Heart right ventricle (tissue), 16 donors: ENCODE results near the gene MGST3. TPM values are rescaled to one million over a fixed set of nuclear protein-coding genes. Genes with fewer than 3 reads are reported as not detected.

Experiments
- ATAC-seq, 8 donors: fragments of 200-7000 bp; cut with Tn5 transposase; one replicate each; pipeline ENCODE4 v1.9.1; 2020; ENCODE audit warnings: mild to moderate bottlenecking in 8 of 8, moderate library complexity in 8 of 8, moderate number of reproducible peaks in 1 of 8
- DNase-seq, 2 donors: peaks; one replicate each; pipeline ENCODE4 v3.0.0-alpha.2; 2020
- H3K27ac ChIP-seq, 10 donors: fragments of 200-600 bp; sonication (generic) in 2 of 10; one replicate each; pipeline versions ENCODE4 v1.5.0 to v1.8.0; 2020 to 2022; ENCODE audit warnings: mild to moderate bottlenecking in 3 of 10
- H3K27me3 ChIP-seq, 7 donors: fragments of 200-600 bp; one replicate each; pipeline ENCODE4 v1.8.0; 2021 to 2022; ENCODE audit warnings: mild to moderate bottlenecking in 2 of 7
- H3K36me3 ChIP-seq, 9 donors: fragments of 200-600 bp; sonication (generic) in 1 of 9; one replicate each; pipeline versions ENCODE4 v1.5.0 to v1.8.0; 2020 to 2022; ENCODE audit warnings: mild to moderate bottlenecking in 2 of 9
- H3K4me1 ChIP-seq, 9 donors: fragments of 200-600 bp; sonication (generic) in 1 of 9; one replicate each; pipeline versions ENCODE4 v1.5.0 to v1.8.0; 2020 to 2022; ENCODE audit warnings: mild to moderate bottlenecking in 4 of 9
- H3K4me3 ChIP-seq, 10 donors: fragments of 200-600 bp; sonication (generic) in 2 of 10; one replicate each; pipeline versions ENCODE4 v1.5.0 to v1.8.0; 2020 to 2022; ENCODE audit warnings: mild to moderate bottlenecking in 7 of 10, moderate library complexity in 2 of 10
- H3K9me3 ChIP-seq, 11 donors: fragments of 200-600 bp in 10 of 11; sonication (generic) in 2 of 11; one replicate each; pipeline versions ENCODE4 v1.5.0 to v1.8.0; 2013 to 2022; ENCODE audit warnings: mild to moderate bottlenecking in 2 of 11, control low read depth in 1 of 11, moderate library complexity in 1 of 11
- WGBS, 2 donors: extraction: QIAGEN DNeasy Blood & Tissue Kit; methylation state at CpG; one replicate each; pipeline ENCODE4 v1.1.7; 2013; ENCODE audit warnings: inconsistent platforms in 1 of 2; 5-methylcytosine and 5-hydroxymethylcytosine counted together
- intact Hi-C, 10 donors: fragments of 100-400 bp; cut with DNase I; formaldehyde crosslinking; loops; one replicate each; pipeline versions ENCODE4 v1.11.1 to v1.14.2; 2022
- polyA plus RNA-seq, 2 donors: library from polyadenylated mRNA; stranded (reverse); fragments of 200-250 nt; gene quantifications; one replicate each; pipeline ENCODE4 v1.2.3, GENCODE V29; 2013
- total RNA-seq, 10 donors: library from RNA; stranded (reverse); fragmentation: NEBNext Ultra II Directional in 3 of 10; extraction: Animal tissue kit (Norgen Biotek cat#: 25700) in 3 of 10; gene quantifications; one replicate each; pipeline versions ENCODE4 v1.2.1 to v1.2.4, GENCODE V29; 2021 to 2023
- TF ChIP-seq, protein P1 (sequence below), 9 donors: fragments of 200-600 bp; sonication (generic) in 2 of 9; IDR thresholded peaks; one replicate each; pipeline versions ENCODE4 v1.5.0 to v1.8.0; 2021 to 2022; ENCODE audit warnings: antibody characterized with exemption in 9 of 9, mild to moderate bottlenecking in 5 of 9, moderate library complexity in 1 of 9
- donor health status: Arrhythmogenic right ventricular cardiomyopathy.
- donor health status: ischemic (EF 13 %, LVEDD 7.1; RV severe dilation, severe dysfunction).
- donor health status: healthy with polysubstance abuse.
- donor health status: DM: no; HTN: yes; CAD: no.
- donor health status: DM: no; HTN: no; CAD: no.
- donor health status: ischemic (EF 25% LVEDD 6.9; RV normal size, moderate dysfunction).
- donor health status: ischemic (EF 25% LVEDD 5.7; RV mildly dilated, moderate dysfunction).
- donor health status: healthy.
- donor health status: DM: yes; HTN: yes; CAD: no.
- donor health status: Ischemic cardiomyopathy.
- donor health status: ischemic (EF 35%, LVEDD 5.7; RV mildly dilated, moderate dysfunction).
- donor health status: nonischemic (EF 11% LVEDD 7.7; RV severe dilation, severe dysfunction).
- donor health status: DM: yes; HTN: yes; CAD: no.
- donor health status: PGD.
- donor health status: ischemic (EF 29% LVEDD 5.4; RV normal size, mild dysfunction).
- donor health status: nonischemic (EF 23%, LVEDD 6.1; RV moderate dilation, normal function).

MGST3 gene
- total and polyA plus RNA-seq, 12 donors, result 425 to 1,002 (median 838) TPM

DNA sequence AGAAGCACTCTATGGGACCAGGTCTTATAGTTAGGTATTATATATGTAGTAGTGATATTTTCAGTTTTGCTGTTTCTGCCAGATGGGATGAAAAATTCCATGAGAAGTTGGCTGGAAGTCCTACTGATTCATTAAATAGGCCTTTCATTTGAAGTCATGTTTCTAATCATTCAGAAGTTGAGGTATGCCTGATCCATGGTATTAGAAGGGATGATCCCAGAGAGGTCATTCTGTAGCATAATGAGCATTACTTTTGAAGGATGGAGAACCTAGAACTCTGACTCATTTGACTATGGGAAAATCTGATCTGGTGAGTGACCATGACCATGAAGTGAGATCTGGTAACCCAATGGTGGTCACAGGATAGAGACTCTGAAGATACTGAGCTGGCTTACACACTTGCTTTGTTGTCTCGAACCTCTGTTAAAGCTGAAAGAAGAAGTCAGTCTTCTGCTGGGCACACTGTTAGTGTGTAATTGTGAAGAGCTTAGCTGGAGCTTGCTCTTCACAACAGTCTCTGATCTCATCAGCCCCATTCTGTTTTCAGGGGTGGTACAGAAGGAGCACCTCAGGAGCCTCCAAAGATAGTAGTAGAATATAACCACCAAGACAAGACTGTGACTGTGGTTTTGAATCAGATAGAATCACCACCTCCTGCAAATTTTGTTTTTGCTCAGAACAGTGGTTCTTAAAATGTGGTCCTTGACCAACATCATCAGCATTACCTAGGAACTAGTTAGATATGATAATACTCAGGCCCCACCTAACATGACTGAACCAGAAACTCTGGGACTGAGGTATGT is 9.0 kb downstream of the MGST3 start:
- Histone ChIP-seq H3K27me3 (no peaks in the 10 kb centered on the region), H3K4me1 (peaks cover 4 to 98% (median 77%) of the 10 kb centered on the region in 9 donors), H3K4me3 (no peak overlapping the region), H3K36me3 (peaks cover 0 to 60% (median 0%) of the 10 kb centered on the region in 9 donors), H3K9me3 (no peaks in the 10 kb centered on the region), H3K27ac (peak overlapping the region in 1 of 10 donors; percentile 80)
- DNase-seq (no peak), ATAC-seq (no peak)
- 96 to 97% methylated on average over 1 of the region's 1 CpG for WGBS, 2 donors
- TF ChIP-seq, protein P1, sequence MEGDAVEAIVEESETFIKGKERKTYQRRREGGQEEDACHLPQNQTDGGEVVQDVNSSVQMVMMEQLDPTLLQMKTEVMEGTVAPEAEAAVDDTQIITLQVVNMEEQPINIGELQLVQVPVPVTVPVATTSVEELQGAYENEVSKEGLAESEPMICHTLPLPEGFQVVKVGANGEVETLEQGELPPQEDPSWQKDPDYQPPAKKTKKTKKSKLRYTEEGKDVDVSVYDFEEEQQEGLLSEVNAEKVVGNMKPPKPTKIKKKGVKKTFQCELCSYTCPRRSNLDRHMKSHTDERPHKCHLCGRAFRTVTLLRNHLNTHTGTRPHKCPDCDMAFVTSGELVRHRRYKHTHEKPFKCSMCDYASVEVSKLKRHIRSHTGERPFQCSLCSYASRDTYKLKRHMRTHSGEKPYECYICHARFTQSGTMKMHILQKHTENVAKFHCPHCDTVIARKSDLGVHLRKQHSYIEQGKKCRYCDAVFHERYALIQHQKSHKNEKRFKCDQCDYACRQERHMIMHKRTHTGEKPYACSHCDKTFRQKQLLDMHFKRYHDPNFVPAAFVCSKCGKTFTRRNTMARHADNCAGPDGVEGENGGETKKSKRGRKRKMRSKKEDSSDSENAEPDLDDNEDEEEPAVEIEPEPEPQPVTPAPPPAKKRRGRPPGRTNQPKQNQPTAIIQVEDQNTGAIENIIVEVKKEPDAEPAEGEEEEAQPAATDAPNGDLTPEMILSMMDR (IDR thresholded peaks at IDR 0.05), result no peak
- intact Hi-C loops, result loop anchor here in 1 of 10 donors (10.0 kb wide), 1 partner anchor 125 kb away; the partner anchor contains the start of gene TMCO1

DNA sequence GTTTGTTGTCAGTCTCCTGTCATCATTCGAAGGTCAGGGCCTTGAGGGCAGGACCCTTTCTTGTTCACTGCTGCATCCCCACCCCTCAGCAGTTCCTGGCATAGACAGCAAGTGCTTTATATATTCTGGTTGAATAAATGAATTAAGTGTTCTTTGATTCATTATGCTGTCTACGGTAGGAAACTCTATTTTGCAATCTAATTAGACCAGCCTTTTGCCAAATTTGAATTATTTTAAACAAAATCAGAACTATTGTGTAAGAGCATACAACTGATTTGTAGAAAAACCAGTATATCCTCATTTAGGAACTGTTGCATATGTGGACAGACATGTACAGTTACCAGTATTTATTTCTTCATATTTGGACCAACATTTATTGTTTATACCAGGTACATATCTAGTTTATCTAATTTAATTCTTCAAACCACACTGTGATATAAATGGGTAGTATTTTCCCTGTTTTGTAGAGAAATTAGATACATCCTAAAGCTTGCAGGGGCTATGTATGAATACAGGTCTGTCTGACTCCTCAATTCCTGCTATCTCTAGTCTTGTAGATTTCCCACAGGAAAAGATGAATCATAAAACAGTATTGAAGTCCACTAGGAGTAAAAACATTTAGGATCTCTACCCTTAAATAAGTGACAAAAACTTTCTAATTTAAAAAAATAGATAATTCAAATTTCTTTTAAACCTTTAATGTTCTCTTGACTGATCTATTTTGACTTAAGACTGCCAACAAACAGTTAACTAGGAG is 10.4 kb downstream of the MGST3 start:
- H3K27me3 ChIP-seq, result no peaks in the 10 kb centered on the region
- H3K9me3 ChIP-seq, result no peaks in the 10 kb centered on the region
- intact Hi-C loops, result no loop called here
- 34 to 37% methylated on average over 2 of the region's 2 CpGs for WGBS, 2 donors
- ATAC-seq (no peak), DNase-seq (no peak)
- peaks cover 0 to 54% (median 0%) of the 10 kb centered on the region in 9 donors for H3K36me3 ChIP-seq
- no peak overlapping the region for H3K4me3 ChIP-seq
- TF ChIP-seq, protein P1 (IDR thresholded peaks at IDR 0.05), result no peak
- H3K4me1 ChIP-seq, result peaks cover 4 to 98% (median 77%) of the 10 kb centered on the region in 9 donors
- peak overlapping the region in 1 of 10 donors; percentile 50 for H3K27ac ChIP-seq

DNA sequence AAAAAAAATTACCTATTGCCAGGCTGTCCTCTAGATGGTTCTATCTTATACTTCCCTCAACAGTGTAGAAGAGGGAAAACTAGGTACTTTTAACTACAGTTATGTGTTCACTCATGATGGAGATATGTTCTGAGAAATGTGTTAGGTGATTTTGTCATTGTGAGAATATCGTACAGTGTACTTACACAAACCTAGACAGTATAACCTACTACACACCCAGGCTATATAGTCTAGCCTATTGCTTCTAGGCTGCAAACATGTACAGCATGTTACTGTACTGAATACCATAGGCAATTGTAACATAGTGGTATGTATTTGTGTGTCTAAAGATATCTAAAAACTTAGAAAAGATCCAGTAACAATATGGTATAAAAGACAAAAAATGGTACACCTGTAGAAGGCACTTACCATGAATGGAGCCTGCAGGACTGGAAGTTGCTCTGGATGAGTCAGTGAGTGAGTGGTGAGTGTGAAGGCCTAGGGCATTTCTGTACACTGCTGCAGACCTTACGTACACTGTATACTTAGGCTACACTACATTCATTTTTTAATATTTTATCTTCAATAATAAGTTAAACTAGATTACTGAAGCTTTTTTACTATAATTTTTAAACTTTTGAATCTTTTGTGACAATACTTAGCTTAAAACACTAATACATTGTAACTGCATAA is 13.2 kb downstream of the MGST3 start:
- peaks cover 0 to 97% (median 76%) of the 10 kb centered on the region in 9 donors for H3K4me1 ChIP-seq
- H3K27ac ChIP-seq, result no peak overlapping the region
- 42 to 66% methylated on average over 2 of the region's 2 CpGs for WGBS, 2 donors

More for the DNA sequence above, 13.2 kb downstream of the MGST3 start:
- TF ChIP-seq, protein P1 (IDR thresholded peaks at IDR 0.05), result no peak
- no peaks in the 10 kb centered on the region for H3K27me3 ChIP-seq
- intact Hi-C loops, result no loop called here
- peaks cover 0 to 44% (median 0%) of the 10 kb centered on the region in 9 donors for H3K36me3 ChIP-seq
- no peaks in the 10 kb centered on the region for H3K9me3 ChIP-seq
- no peak overlapping the region for H3K4me3 ChIP-seq
- no peak for DNase-seq
- no peak for ATAC-seq
